B cell (primary cell): ENCODE measurements around the gene IQGAP1.

Experiments used
- CTCF ChIP-seq: fragments of 200-600 bp; IDR thresholded peaks from one replicate; pipeline ENCODE4 v1.8.0; 2022; ENCODE audit warnings: antibody characterized with exemption, mild to moderate bottlenecking
- EZH2 ChIP-seq: IDR thresholded peaks from 2 replicates; pipeline ENCODE4 v1.6.1; 2012; ENCODE audit warnings: borderline replicate concordance, low read depth, mild to moderate bottlenecking, moderate library complexity, low read length; ENCODE audit not compliant: insufficient read depth, poor library complexity, severe bottlenecking

GRCh38 chr15:90470453-90470852 is 82.4 kb downstream of the IQGAP1 start:
- TF ChIP-seq EZH2 (no peak), CTCF (no peak)
